Loucy (cell line): ENCODE measurements around the gene SLC35F1.

ENCODE experiments used
- EZH2phosphoT487 ChIP-seq: fragments of 200-600 bp; IDR thresholded peaks from 2 replicates; pipeline ENCODE4 v1.6.1; 2018; ENCODE audit warnings: antibody characterized with exemption, mild to moderate bottlenecking, moderate library complexity, borderline replicate concordance
- TF ChIP-seq, protein P1 (sequence below): fragments of 200-600 bp; sonication (generic); conservative IDR thresholded peaks from 2 replicates; pipeline ENCODE4 v1.5.1; 2014; ENCODE audit warnings: mild to moderate bottlenecking, antibody characterized with exemption, low read length

DNA sequence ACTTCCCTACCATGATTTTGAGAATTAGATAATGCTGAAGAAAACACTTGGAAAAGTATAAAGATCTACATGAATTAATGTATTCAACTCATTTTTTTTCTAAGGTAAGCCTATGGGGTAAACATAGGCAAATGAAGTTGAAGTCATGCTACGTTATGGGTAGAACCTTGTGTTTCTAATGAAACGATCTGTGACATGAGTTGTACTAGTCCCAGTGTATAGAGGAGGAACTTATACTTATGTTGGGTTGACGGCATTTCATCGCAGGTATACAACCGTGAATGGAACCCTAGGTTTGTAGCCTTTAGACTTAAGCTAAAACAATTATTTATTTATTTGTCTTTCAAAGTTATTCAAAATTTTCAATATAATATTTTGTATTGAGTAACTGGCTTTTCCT is 2.6 kb downstream of the SLC35F1 start:
- TF ChIP-seq, protein P1, sequence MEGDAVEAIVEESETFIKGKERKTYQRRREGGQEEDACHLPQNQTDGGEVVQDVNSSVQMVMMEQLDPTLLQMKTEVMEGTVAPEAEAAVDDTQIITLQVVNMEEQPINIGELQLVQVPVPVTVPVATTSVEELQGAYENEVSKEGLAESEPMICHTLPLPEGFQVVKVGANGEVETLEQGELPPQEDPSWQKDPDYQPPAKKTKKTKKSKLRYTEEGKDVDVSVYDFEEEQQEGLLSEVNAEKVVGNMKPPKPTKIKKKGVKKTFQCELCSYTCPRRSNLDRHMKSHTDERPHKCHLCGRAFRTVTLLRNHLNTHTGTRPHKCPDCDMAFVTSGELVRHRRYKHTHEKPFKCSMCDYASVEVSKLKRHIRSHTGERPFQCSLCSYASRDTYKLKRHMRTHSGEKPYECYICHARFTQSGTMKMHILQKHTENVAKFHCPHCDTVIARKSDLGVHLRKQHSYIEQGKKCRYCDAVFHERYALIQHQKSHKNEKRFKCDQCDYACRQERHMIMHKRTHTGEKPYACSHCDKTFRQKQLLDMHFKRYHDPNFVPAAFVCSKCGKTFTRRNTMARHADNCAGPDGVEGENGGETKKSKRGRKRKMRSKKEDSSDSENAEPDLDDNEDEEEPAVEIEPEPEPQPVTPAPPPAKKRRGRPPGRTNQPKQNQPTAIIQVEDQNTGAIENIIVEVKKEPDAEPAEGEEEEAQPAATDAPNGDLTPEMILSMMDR: no peak
- TF ChIP-seq EZH2phosphoT487: no peak
